Body of pancreas (tissue), 4 donors: ENCODE results near the gene TTLL5. TPM values are rescaled to one million over a fixed set of nuclear protein-coding genes. Genes with fewer than 3 reads are reported as not detected.

ENCODE experiments used
- ATAC-seq: fragments of 150-250 bp; one replicate; pipeline ENCODE4 v1.9.1; 2016
- DNase-seq, 4 donors: peaks; one replicate each; pipeline ENCODE4 v3.0.0-alpha.2; 2019
- H3K27ac ChIP-seq, 4 donors: fragments of 200-600 bp; sonication (generic); 1 replicate in 3 of 4; 2 replicates in 1 of 4; pipeline versions ENCODE4 v1.5.1 to v1.6.1; 2016 to 2019; ENCODE audit warnings: mild to moderate bottlenecking in 1 of 4, mixed read lengths in 1 of 4, moderate library complexity in 1 of 4
- H3K27me3 ChIP-seq, 2 donors: fragments of 200-600 bp; sonication (generic); one replicate each; pipeline ENCODE4 v1.6.0; 2016; ENCODE audit warnings: mild to moderate bottlenecking in 1 of 2
- H3K36me3 ChIP-seq, 2 donors: fragments of 200-600 bp; sonication (generic); replicated peaks in 1 of 2; 2 replicates each; pipeline ENCODE4 v1.5.1; 2016; ENCODE audit warnings: low read depth in 2 of 2; ENCODE audit not compliant: insufficient read depth in 1 of 2
- H3K4me1 ChIP-seq: fragments of 200-600 bp; sonication (generic); one replicate; pipeline ENCODE4 v1.6.0; 2016
- H3K4me3 ChIP-seq, 2 donors: fragments of 200-600 bp; sonication (generic); 1 replicate in 1 of 2; 2 replicates in 1 of 2; pipeline ENCODE4 v1.5.1; 2016 to 2019
- H3K9me3 ChIP-seq, 3 donors: fragments of 200-600 bp; sonication (generic); 1 replicate in 2 of 3; 2 replicates in 1 of 3; pipeline ENCODE4 v1.5.1; 2016
- POLR2A ChIP-seq, 3 donors: fragments of 450-650 bp; IDR thresholded peaks; one replicate each; pipeline ENCODE4 v1.6.1; 2016; ENCODE audit warnings: antibody characterized with exemption in 3 of 3, mild to moderate bottlenecking in 2 of 3
- WGBS, 2 donors: methylation state at CpG; one replicate each; pipeline ENCODE4 v1.1.5; 2017; 5-methylcytosine and 5-hydroxymethylcytosine counted together
- intact Hi-C: fragments of 100-400 bp; cut with DNase I; formaldehyde crosslinking; loops from one replicate; pipeline ENCODE4 v1.15.1; 2023
- total RNA-seq, 2 donors: library from RNA; depleted of rRNA; stranded (reverse); fragments of >200 nt; gene quantifications; one replicate each; pipeline ENCODE4 v1.1.0, GENCODE V29; 2016
- TF ChIP-seq, protein P1 (sequence below), 7 experiments: fragments of 450-650 bp in 4 of 7; fragments of 200-600 bp in 3 of 7; sonication (generic) in 3 of 7; IDR thresholded peaks; one replicate each; pipeline ENCODE4 v1.5.1; 2016 to 2019; ENCODE audit warnings: antibody characterized with exemption in 7 of 7

TTLL5 gene
- total RNA-seq, 2 donors from 2014 or later: 21.0 to 21.8 TPM

DNA sequence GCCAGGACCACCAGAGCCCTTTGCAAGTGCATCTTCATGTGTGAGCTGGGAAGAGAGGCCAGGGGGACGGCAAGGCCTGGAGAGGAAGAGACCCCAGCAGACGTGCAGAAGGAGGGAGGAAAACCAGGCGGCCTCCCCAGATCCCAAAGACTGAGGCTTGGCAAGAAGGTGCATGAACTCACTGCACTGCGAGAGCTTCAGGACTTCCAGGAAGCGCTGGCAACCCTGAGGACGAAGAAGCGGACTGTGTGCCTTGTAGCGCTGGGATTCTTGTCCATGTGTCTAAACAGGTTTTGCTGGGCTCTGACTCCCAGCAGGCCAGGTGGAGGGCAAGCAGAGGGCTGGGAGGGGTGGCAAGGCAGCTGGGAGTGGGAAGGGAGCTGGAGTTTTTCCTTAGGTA, 319.8 kb downstream of the TTLL5 start:
- peak overlapping the region; percentile 82 to 99 (median 98) for H3K27ac ChIP-seq
- H3K4me3 ChIP-seq: no peak overlapping the region
- H3K9me3 ChIP-seq: no peaks in the 10 kb centered on the region
- DNase-seq (peak; percentile 52 to 67 (median 62)), ATAC-seq (peak; percentile 9)
- 31 to 53% methylated on average over 8 of the region's 8 CpGs for WGBS, 2 donors
- H3K4me1 ChIP-seq: peaks cover 74% of the 10 kb centered on the region
- intact Hi-C loops: no loop called here
- H3K27me3 ChIP-seq: no peaks in the 10 kb centered on the region
- TF ChIP-seq, protein P1, sequence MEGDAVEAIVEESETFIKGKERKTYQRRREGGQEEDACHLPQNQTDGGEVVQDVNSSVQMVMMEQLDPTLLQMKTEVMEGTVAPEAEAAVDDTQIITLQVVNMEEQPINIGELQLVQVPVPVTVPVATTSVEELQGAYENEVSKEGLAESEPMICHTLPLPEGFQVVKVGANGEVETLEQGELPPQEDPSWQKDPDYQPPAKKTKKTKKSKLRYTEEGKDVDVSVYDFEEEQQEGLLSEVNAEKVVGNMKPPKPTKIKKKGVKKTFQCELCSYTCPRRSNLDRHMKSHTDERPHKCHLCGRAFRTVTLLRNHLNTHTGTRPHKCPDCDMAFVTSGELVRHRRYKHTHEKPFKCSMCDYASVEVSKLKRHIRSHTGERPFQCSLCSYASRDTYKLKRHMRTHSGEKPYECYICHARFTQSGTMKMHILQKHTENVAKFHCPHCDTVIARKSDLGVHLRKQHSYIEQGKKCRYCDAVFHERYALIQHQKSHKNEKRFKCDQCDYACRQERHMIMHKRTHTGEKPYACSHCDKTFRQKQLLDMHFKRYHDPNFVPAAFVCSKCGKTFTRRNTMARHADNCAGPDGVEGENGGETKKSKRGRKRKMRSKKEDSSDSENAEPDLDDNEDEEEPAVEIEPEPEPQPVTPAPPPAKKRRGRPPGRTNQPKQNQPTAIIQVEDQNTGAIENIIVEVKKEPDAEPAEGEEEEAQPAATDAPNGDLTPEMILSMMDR (IDR thresholded peaks at IDR 0.05): no peak
- TF ChIP-seq POLR2A (IDR thresholded peaks at IDR 0.05): peak in 1 of 3 donors; percentile 9
- H3K36me3 ChIP-seq: no peaks in the 10 kb centered on the region

DNA sequence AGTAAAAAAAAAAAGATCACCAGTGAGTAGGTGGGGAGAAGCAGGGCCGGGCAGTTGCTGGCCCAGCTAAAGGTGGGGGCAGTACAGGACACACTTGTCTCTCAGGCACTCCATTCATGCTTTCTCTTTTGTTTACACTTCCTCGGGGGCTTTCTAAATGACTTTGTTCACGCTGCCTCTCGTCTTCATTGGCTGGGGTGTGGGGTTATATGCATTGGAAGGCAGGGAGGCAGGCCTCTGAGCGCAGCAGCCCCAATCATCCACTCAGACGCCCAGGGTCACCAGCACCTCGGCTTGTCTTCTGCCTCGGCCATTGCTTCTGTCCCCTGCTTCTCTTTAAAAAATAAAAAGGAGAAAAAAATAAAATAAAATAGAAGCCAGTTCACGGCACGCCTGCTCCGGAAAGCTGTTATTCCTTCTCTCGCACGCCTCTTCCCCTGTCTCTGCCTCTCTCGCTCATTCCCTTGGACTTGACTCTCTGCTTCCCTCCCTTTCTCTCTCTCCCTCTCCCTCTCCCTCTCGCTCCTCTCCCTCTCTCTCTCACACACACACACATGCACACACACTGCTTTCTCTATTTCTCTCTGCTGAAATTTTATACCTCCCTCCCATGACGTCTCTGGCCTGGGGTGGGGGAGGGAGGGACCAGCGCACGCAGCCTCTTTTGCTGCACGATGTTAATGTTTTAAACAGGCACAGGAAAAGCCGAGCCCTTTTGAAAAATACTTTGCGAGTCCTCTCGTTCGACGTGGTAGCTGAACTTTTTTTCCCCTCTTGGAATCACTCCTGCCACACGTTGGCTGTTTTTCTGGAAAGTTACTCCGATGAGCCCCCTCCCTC, 320.6 kb downstream of the TTLL5 start, which contains the start of gene TGFB3:
TSS of gene TGFB3 (minus strand) at position 570 of the 840 bp plus-strand sequence. CDS start 1,102 bp downstream, outside the sequence.
- peaks cover 80% of the 10 kb centered on the region for H3K4me1 ChIP-seq
- whole genome bisulfite sequencing, 2 donors: 0 to 1% methylated on average over 26 of the region's 26 CpGs

DNA sequence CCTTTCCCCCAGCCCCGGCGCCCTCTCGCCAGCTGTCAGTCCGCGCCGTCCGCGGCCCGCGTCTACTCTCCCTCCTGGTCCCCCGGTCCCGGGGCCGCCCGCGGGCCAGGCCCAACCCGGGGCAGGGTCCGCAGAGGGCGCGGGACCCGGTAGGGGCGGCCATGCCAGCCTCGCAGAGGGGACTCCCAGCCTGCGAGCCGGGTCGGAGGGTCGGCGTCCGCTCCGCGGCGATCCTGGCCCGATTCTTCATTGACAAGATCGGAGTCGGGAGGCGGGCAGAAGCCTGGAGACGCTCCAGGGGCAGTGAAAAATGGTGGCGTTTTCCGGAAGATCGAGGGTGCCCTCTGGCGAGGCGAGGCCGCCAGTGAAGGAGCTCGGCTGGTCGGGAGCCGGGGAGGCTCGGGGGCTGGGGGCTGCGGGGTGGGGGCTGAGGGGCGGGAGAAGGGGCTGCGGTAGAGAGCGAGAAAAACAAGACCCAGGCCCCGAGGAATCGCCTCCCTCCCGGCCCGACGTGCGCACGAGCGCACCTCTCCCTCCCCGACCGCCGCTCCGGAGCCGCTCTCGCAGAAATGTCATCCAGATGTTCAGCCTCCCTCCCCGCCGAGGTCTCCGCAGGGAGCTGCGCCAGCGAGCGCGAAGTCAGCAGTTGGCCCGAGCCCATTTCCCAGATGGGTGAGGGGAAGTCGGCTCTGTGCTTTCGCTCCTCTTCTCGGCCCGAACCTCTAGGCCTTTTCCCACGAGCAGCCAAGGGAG, 321.4 kb downstream of the TTLL5 start:
- 0% methylated on average over 29 to 74 of the region's 77 CpGs for WGBS, 2 donors
- peaks cover 78% of the 10 kb centered on the region for H3K4me1 ChIP-seq
- no peaks in the 10 kb centered on the region for H3K36me3 ChIP-seq
- TF ChIP-seq, protein P1 (IDR thresholded peaks at IDR 0.05): peak; percentile 39 to 74 (median 64)
- peak in 2 of 3 donors; percentile 54 to 60 for TF ChIP-seq POLR2A (IDR thresholded peaks at IDR 0.05)
- ATAC-seq: peak; percentile 74
- H3K9me3 ChIP-seq: no peaks in the 10 kb centered on the region
- peak overlapping the region; percentile 82 to 99 (median 98) for H3K27ac ChIP-seq
- DNase-seq: peak; percentile 86 to 88 (median 86)
- H3K4me3 ChIP-seq: peak overlapping the region; percentile 35 to 60
- intact Hi-C loops: no loop called here
- H3K27me3 ChIP-seq: no peaks in the 10 kb centered on the region

More for the DNA sequence above, 320.6 kb downstream of the TTLL5 start, which contains the start of gene TGFB3:
- ATAC-seq (peak; percentile 78), DNase-seq (peak; percentile 75 to 84 (median 79))
- Histone ChIP-seq H3K9me3 (no peaks in the 10 kb centered on the region), H3K27ac (peak within 1 kb of the TSS; percentile 82 to 99 (median 98)), H3K4me3 (peak within 1 kb of the TSS; percentile 35 to 60), H3K36me3 (no peaks in the 10 kb centered on the region), H3K27me3 (no peaks in the 10 kb centered on the region)
- TF ChIP-seq, protein P1 (IDR thresholded peaks at IDR 0.05): peak in 1 of 7 experiments; percentile 28
- peak; percentile 31 to 93 (median 88) for TF ChIP-seq POLR2A (IDR thresholded peaks at IDR 0.05)
- intact Hi-C loops: no loop called here

DNA sequence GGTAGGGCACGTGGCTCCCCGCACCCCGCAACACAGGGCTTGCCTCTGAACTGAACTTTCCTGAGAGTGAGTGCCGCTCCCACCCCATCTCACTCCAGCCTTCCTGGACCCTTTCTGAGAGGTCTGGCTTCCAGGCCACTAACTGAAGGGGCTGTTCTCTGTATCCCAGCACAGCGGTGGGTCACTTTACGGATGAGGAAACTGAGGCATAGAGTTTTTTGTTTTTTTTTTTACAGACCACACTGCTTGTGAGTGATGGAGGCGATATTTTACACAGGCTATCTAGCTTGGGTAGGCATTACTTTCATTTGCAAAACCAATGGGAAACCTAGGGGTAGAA, 321.9 kb downstream of the TTLL5 start:
- WGBS, 2 donors: 32 to 47% methylated on average over 7 of the region's 7 CpGs
- Histone ChIP-seq H3K27ac (peak overlapping the region; percentile 82 to 99 (median 98)), H3K4me3 (no peak overlapping the region), H3K27me3 (no peaks in the 10 kb centered on the region), H3K36me3 (no peaks in the 10 kb centered on the region), H3K4me1 (peaks cover 72% of the 10 kb centered on the region), H3K9me3 (no peaks in the 10 kb centered on the region)
- no peak for TF ChIP-seq POLR2A (IDR thresholded peaks at IDR 0.05)
- TF ChIP-seq, protein P1 (IDR thresholded peaks at IDR 0.05): peak in 1 of 7 experiments; percentile 4
- intact Hi-C loops: no loop called here
- ATAC-seq (no peak), DNase-seq (no peak)
